ENCODE results near the gene PRSS16.
"Not testable (repeated sequence)": the region's sequence is repeated elsewhere in the genome, so short reads cannot be mapped to it uniquely, and the experiment has no call there.

PRSS16 gene

DNA sequence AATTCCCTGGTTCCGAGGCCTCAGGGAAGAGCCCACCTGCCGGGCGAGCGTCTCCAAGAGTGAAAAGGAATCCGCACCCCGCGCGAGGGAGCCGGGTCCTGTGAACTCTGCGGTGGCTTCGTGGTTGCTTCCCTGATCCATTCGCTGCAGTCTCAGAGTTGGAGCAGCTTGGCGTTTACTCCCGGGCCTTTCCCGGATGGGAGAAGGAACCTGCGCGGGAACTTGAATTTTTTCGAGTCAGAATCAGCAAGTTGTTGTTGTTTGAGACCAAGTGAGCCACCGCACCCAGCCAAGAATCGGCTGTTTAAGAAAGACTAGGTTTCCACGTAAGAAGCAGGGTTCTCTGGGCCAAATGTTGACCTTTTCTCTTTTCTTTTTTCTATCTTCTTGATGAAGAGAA, 12.9 kb downstream of the PRSS16 start:
- H3K79me2 ChIP-seq (ENCODE audit: insufficient read depth, low read length), result no peaks in the 10 kb centered on the region
- H3K9me2 ChIP-seq (ENCODE audit: low read depth, low read length), result no peaks in the 10 kb centered on the region
- no peak overlapping the region for H3K9ac ChIP-seq (ENCODE audit: low read length)
- no peaks in the 10 kb centered on the region for H3K36me3 ChIP-seq (ENCODE audit: insufficient read depth, low read length)
- H2AFZ ChIP-seq (ENCODE audit: low read length), result no peak overlapping the region
- H3K27me3 ChIP-seq (ENCODE audit: insufficient read depth, low read length), result no peaks in the 10 kb centered on the region
- TF ChIP-seq EZH2 (IDR thresholded peaks at IDR 0.05; ENCODE audit: borderline replicate concordance, low read length), result no peak
- TF ChIP-seq, protein P1, sequence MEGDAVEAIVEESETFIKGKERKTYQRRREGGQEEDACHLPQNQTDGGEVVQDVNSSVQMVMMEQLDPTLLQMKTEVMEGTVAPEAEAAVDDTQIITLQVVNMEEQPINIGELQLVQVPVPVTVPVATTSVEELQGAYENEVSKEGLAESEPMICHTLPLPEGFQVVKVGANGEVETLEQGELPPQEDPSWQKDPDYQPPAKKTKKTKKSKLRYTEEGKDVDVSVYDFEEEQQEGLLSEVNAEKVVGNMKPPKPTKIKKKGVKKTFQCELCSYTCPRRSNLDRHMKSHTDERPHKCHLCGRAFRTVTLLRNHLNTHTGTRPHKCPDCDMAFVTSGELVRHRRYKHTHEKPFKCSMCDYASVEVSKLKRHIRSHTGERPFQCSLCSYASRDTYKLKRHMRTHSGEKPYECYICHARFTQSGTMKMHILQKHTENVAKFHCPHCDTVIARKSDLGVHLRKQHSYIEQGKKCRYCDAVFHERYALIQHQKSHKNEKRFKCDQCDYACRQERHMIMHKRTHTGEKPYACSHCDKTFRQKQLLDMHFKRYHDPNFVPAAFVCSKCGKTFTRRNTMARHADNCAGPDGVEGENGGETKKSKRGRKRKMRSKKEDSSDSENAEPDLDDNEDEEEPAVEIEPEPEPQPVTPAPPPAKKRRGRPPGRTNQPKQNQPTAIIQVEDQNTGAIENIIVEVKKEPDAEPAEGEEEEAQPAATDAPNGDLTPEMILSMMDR (IDR thresholded peaks at IDR 0.05; ENCODE audit: low read length), result no peak
- no peaks in the 10 kb centered on the region for H3K4me1 ChIP-seq (ENCODE audit: insufficient read depth, low read length, severe bottlenecking)
- H4K20me1 ChIP-seq (ENCODE audit: insufficient read depth, low read length), result no peaks in the 10 kb centered on the region
- H3K4me3 ChIP-seq (ENCODE audit: low read depth, low read length, poor library complexity, severe bottlenecking), result no peak overlapping the region
- H3K27ac ChIP-seq (ENCODE audit: low read depth, low read length, poor library complexity, severe bottlenecking), result no peak overlapping the region
- H3F3A ChIP-seq (ENCODE audit: insufficient read depth, low read length), result no peaks in the 10 kb centered on the region
- H3K9me3 ChIP-seq (ENCODE audit: low read length), result no peaks in the 10 kb centered on the region; the same call in 1 of the 2 replicates
- H3K4me2 ChIP-seq (ENCODE audit: low read length), result no peak overlapping the region

DNA sequence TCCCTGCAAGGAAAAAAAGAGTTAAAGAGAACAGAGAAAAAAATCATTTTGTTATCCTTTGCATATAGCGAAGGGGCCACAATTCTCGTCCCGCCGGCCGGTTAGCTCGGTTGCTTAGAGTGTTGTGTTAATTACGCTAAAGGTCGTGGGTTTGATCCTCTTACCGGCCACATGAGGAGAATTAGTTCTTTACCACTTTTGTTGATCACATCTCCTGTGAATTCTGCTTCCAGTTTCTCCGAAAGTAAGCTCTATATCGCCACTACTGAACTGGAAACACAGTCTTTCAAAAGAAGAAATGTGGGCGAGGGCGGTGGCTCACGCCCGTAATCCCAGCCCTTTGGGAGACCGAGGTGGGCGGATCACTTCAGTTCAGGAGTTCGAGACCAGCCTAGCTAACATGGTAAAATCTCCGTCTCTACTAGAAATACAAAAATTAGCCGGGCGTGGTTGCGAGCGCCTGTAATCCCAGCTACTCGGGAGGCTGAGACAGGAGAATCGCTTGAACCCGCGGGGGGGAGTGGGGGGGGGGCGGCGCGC, 13.4 kb downstream of the PRSS16 start:
- H3F3A ChIP-seq (ENCODE audit: insufficient read depth, low read length), result no peaks in the 10 kb centered on the region
- no peaks in the 10 kb centered on the region for H3K27me3 ChIP-seq (ENCODE audit: insufficient read depth, low read length)
- H3K4me2 ChIP-seq (ENCODE audit: low read length), result no peak overlapping the region
- H3K9me2 ChIP-seq (ENCODE audit: low read depth, low read length), result no peaks in the 10 kb centered on the region
- no peak overlapping the region for H3K27ac ChIP-seq (ENCODE audit: low read depth, low read length, poor library complexity, severe bottlenecking)
- no peaks in the 10 kb centered on the region for H3K36me3 ChIP-seq (ENCODE audit: insufficient read depth, low read length)
- no peaks in the 10 kb centered on the region for H3K79me2 ChIP-seq (ENCODE audit: insufficient read depth, low read length)
- no peak overlapping the region for H2AFZ ChIP-seq (ENCODE audit: low read length)
- no peak for TF ChIP-seq EZH2 (IDR thresholded peaks at IDR 0.05; ENCODE audit: borderline replicate concordance, low read length)
- TF ChIP-seq, protein P1 (IDR thresholded peaks at IDR 0.05; ENCODE audit: low read length), result no peak
- H3K9me3 ChIP-seq (ENCODE audit: low read length), result no peaks in the 10 kb centered on the region; the same call in 1 of the 2 replicates
- no peak overlapping the region for H3K4me3 ChIP-seq (ENCODE audit: low read depth, low read length, poor library complexity, severe bottlenecking)
- no peaks in the 10 kb centered on the region for H4K20me1 ChIP-seq (ENCODE audit: insufficient read depth, low read length)
- H3K4me1 ChIP-seq (ENCODE audit: insufficient read depth, low read length, severe bottlenecking), result no peaks in the 10 kb centered on the region
- no peak overlapping the region for H3K9ac ChIP-seq (ENCODE audit: low read length)

DNA sequence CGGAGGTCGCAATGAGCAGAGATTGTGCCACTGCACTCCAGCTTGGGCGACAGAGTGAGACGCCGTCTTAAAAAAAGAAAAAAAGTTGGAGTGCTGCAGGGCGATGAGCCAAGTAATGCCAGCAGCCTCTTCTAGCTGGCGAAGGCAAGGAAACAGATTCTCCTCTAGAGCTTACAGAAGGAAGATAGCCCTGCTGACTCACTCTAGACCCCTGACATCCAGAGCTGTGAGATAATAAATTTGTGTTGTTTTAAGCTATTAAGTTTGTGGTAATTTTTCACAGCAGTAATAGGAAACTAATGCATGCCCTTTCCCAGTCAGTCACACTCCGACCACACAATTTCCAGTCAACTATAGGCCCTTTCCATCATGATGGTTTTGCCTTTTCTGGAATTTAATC, 16.4 kb downstream of the PRSS16 start:
- Histone ChIP-seq H3K9me2 (ENCODE audit: low read depth, low read length) (no peaks in the 10 kb centered on the region), H4K20me1 (ENCODE audit: insufficient read depth, low read length) (no peaks in the 10 kb centered on the region), H3F3A (ENCODE audit: insufficient read depth, low read length) (no peaks in the 10 kb centered on the region), H3K9me3 (ENCODE audit: low read length) (no peaks in the 10 kb centered on the region; the same call in 1 of the 2 replicates), H3K9ac (ENCODE audit: low read length) (no peak overlapping the region), H3K4me2 (ENCODE audit: low read length) (no peak overlapping the region), H2AFZ (ENCODE audit: low read length) (no peak overlapping the region), H3K4me1 (ENCODE audit: insufficient read depth, low read length, severe bottlenecking) (no peaks in the 10 kb centered on the region), H3K79me2 (ENCODE audit: insufficient read depth, low read length) (no peaks in the 10 kb centered on the region), H3K36me3 (ENCODE audit: insufficient read depth, low read length) (no peaks in the 10 kb centered on the region), H3K27me3 (ENCODE audit: insufficient read depth, low read length) (no peaks in the 10 kb centered on the region), H3K4me3 (ENCODE audit: low read depth, low read length, poor library complexity, severe bottlenecking) (no peak overlapping the region), H3K27ac (ENCODE audit: low read depth, low read length, poor library complexity, severe bottlenecking) (no peak overlapping the region)
- TF ChIP-seq EZH2 (IDR thresholded peaks at IDR 0.05; ENCODE audit: borderline replicate concordance, low read length), result no peak
- TF ChIP-seq, protein P1 (IDR thresholded peaks at IDR 0.05; ENCODE audit: low read length), result no peak

DNA sequence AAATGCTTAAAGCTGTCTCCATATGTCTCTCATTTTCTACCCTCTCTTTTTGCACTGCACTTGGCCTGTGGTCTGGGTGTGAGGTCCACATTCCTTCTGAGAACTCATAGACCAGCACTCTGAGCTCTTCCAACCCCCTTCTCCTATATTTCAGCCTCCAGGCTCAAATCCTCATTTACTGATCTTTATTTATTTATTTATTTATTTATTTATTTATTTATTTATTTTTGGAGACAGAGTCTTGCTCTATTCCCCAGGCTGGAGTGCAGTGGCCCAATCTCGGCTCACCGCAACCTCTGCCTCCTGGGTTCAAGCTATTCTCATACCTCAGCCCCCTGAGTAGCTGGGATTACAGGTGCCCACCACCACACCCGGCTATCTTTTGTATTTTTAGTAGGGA, 19.5 kb downstream of the PRSS16 start:
- H3F3A ChIP-seq (ENCODE audit: insufficient read depth, low read length); H3K27me3 ChIP-seq (ENCODE audit: insufficient read depth, low read length); H3K4me1 ChIP-seq (ENCODE audit: insufficient read depth, low read length, severe bottlenecking); H3K9me3 ChIP-seq (ENCODE audit: low read length); H3K79me2 ChIP-seq (ENCODE audit: insufficient read depth, low read length); H3K9me2 ChIP-seq (ENCODE audit: low read depth, low read length); H3K36me3 ChIP-seq (ENCODE audit: insufficient read depth, low read length); H4K20me1 ChIP-seq (ENCODE audit: insufficient read depth, low read length); H2AFZ ChIP-seq (ENCODE audit: low read length); H3K27ac ChIP-seq (ENCODE audit: low read depth, low read length, poor library complexity, severe bottlenecking); H3K4me2 ChIP-seq (ENCODE audit: low read length); H3K4me3 ChIP-seq (ENCODE audit: low read depth, low read length, poor library complexity, severe bottlenecking); H3K9ac ChIP-seq (ENCODE audit: low read length): not testable (repeated sequence)
